Measurements from ENCODE around the gene KCNAB2. TPM values are rescaled to one million over a fixed set of nuclear protein-coding genes. Genes with fewer than 3 reads are reported as not detected.
A peak's percentile ranks its signal among the peaks of the same experiment; 100 is the strongest.

KCNAB2 gene
- total and polyA plus RNA-seq, 4 donors = 7.5 to 48.3 (median 41.1) TPM

DNA sequence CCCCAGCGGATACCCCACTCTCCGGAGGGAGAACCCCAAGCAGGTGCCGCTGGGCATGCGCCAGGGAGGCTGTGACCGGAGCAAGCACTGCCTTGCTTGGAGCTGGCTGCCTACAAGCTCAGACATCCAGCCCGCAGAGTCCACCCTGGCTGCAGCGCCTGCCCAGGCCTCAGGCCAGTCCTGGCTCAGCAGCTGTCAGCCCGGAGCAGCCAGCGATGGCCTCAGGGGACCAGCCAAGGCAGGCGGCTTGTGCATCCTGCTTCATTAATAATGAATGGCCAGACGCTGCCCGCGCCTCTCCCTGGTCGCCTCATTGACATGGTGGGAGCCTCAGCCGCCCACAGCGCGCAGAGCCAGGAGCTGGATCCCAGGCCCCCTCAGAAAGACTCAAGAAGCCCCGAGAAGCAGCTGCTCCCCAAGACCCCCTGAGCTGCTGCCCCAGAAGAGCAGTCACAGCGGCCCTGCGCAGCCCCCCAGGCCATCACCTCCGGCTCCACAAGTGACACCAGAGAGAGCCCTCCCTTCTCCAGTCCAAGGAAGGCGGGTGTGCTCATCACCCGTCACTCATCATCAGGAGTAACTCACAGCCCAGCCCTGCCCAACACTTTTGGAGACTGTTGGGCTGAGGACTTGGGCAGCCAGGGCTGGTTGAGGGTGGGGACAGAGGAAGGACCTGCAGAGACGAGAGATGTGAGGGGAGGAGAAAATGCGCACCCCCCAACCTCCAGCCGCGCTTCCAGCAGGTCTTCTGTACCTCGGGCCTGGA, 19.6 kb downstream of the KCNAB2 start:
- Histone ChIP-seq H3K9me3 (ENCODE audit: control insufficient read depth, insufficient read depth, low read length) (no peaks in the 10 kb centered on the region), H3K4me1 (ENCODE audit: control insufficient read depth, insufficient read depth, low read length) (peaks cover 31% of the 10 kb centered on the region), H3K27me3 (ENCODE audit: control insufficient read depth, insufficient read depth, low read length) (no peaks in the 10 kb centered on the region), H3K4me3 (ENCODE audit: low read depth, low read length) (no peak overlapping the region), H3K36me3 (ENCODE audit: control insufficient read depth, insufficient read depth, low read length) (peaks cover 29% of the 10 kb centered on the region), H3K27ac (ENCODE audit: low read depth, low read length) (no peak overlapping the region)
- 51% methylated on average over 21 of the region's 28 CpGs for WGBS (ENCODE audit: insufficient coverage)
- peak in 1 of 6 donors; percentile 54 for DNase-seq (ENCODE audit: low read depth in 4 of 6, low spot score in 6 of 6)

DNA sequence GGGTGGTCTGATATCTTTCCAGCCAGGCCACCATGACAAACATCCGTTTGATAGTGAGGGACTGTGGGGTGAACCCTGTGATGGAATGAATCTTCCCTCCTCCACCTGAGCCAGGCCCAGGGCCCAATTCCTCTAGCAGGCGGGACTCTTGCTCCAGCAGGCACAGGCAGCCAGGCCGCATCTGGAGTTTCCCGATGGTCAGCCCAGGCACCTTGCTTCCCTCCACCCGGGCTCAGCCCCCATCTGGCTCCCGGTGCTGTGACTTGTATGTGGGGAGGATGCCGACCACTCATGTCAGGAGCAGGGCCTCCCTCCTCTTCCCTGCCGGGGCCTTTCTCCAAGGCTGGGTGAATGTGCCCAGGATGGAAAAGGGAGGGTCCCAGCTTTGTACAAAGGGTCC, 21.0 kb downstream of the KCNAB2 start:
- no peak overlapping the region for H3K4me3 ChIP-seq (ENCODE audit: low read depth, low read length)
- H3K27me3 ChIP-seq (ENCODE audit: control insufficient read depth, insufficient read depth, low read length) = no peaks in the 10 kb centered on the region
- 88% methylated on average over 5 of the region's 8 CpGs for WGBS (ENCODE audit: insufficient coverage)
- peaks cover 37% of the 10 kb centered on the region for H3K4me1 ChIP-seq (ENCODE audit: control insufficient read depth, insufficient read depth, low read length)
- no peaks in the 10 kb centered on the region for H3K9me3 ChIP-seq (ENCODE audit: control insufficient read depth, insufficient read depth, low read length)
- peaks cover 25% of the 10 kb centered on the region for H3K36me3 ChIP-seq (ENCODE audit: control insufficient read depth, insufficient read depth, low read length)
- no peak for DNase-seq (ENCODE audit: low read depth in 4 of 6, low spot score in 6 of 6)
- H3K27ac ChIP-seq (ENCODE audit: low read depth, low read length) = no peak overlapping the region

DNA sequence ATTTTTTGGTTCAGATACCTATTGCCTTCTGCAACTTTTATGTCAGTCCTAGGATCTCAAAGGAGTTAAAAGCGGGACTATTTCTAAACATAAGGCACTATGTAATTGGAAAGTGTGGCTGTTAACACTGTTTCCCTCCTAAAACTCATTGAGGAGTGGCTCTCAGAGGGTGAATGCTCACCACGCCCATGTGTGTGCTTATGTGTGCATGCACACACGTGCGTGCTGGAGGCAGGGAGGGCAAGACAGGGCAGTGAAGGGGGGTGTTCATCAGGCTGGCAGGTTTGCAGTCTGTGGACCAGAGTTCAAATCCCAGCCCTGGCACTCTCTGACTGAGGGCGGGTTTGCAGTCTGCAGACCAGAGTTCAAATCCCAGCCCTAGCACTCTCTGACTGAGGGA, 22.4 kb downstream of the KCNAB2 start:
- WGBS (ENCODE audit: insufficient coverage) = 93% methylated on average over 4 of the region's 5 CpGs

DNA sequence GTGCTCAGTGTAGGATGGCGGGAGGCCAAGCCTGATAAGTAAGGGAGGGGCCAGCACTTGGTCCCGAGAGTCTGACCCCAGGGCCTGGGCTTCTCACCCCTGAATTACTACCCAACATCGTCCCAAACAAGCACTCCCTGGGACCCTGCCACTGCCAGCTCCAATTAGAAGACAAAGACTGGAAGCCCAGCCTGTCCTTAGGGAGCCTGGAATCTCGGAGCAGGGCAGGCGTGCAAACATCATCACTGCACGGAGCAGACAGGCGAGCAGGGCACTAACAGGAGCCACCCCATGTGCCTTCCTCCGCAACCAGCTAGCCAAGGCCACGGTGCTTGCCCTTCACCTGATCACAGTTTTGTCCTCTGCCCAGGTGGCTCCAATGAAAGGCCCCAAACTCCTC, 23.2 kb downstream of the KCNAB2 start:
- H3K4me1 ChIP-seq (ENCODE audit: control insufficient read depth, insufficient read depth, low read length) = peaks cover 54% of the 10 kb centered on the region
- H3K36me3 ChIP-seq (ENCODE audit: control insufficient read depth, insufficient read depth, low read length) = peaks cover 40% of the 10 kb centered on the region
- WGBS (ENCODE audit: insufficient coverage) = 85% methylated on average over 6 of the region's 9 CpGs
- H3K4me3 ChIP-seq (ENCODE audit: low read depth, low read length) = no peak overlapping the region
- H3K9me3 ChIP-seq (ENCODE audit: control insufficient read depth, insufficient read depth, low read length) = no peaks in the 10 kb centered on the region
- no peaks in the 10 kb centered on the region for H3K27me3 ChIP-seq (ENCODE audit: control insufficient read depth, insufficient read depth, low read length)
- no peak overlapping the region for H3K27ac ChIP-seq (ENCODE audit: low read depth, low read length)
- no peak for DNase-seq (ENCODE audit: low read depth in 4 of 6, low spot score in 6 of 6)

More for the DNA sequence above, 22.4 kb downstream of the KCNAB2 start:
- no peak for DNase-seq (ENCODE audit: low read depth in 4 of 6, low spot score in 6 of 6)
- Histone ChIP-seq H3K4me1 (ENCODE audit: control insufficient read depth, insufficient read depth, low read length) (peaks cover 49% of the 10 kb centered on the region), H3K27me3 (ENCODE audit: control insufficient read depth, insufficient read depth, low read length) (no peaks in the 10 kb centered on the region), H3K9me3 (ENCODE audit: control insufficient read depth, insufficient read depth, low read length) (no peaks in the 10 kb centered on the region), H3K27ac (ENCODE audit: low read depth, low read length) (no peak overlapping the region), H3K36me3 (ENCODE audit: control insufficient read depth, insufficient read depth, low read length) (peaks cover 35% of the 10 kb centered on the region), H3K4me3 (ENCODE audit: low read depth, low read length) (no peak overlapping the region)

DNA sequence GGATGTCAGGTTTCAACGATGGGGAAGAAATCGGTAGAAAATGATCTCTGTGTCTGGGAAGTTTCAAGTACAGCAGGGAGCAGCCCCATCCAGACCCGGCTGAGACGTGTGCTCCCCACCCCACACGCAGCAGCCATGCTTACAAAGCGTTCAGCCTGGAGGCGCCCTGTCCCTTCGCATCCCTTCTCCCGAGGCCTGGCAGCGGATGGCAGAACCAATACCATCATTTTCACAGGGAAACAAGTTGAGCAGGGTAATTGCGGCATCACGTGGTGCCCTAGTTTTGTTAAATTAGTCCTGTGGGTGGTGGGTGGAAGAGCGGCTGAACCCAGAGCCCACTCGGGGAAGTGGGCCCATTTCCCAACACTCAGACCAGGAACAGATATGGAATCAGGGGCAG, 23.9 kb downstream of the KCNAB2 start:
- Histone ChIP-seq H3K36me3 (ENCODE audit: control insufficient read depth, insufficient read depth, low read length) (peaks cover 40% of the 10 kb centered on the region), H3K9me3 (ENCODE audit: control insufficient read depth, insufficient read depth, low read length) (no peaks in the 10 kb centered on the region), H3K27me3 (ENCODE audit: control insufficient read depth, insufficient read depth, low read length) (no peaks in the 10 kb centered on the region), H3K4me3 (ENCODE audit: low read depth, low read length) (no peak overlapping the region), H3K27ac (ENCODE audit: low read depth, low read length) (no peak overlapping the region), H3K4me1 (ENCODE audit: control insufficient read depth, insufficient read depth, low read length) (peaks cover 55% of the 10 kb centered on the region)
- 62% methylated on average over 10 of the region's 14 CpGs for WGBS (ENCODE audit: insufficient coverage)
- DNase-seq (ENCODE audit: low read depth in 4 of 6, low spot score in 6 of 6) = peak in 1 of 6 donors; percentile 43

DNA sequence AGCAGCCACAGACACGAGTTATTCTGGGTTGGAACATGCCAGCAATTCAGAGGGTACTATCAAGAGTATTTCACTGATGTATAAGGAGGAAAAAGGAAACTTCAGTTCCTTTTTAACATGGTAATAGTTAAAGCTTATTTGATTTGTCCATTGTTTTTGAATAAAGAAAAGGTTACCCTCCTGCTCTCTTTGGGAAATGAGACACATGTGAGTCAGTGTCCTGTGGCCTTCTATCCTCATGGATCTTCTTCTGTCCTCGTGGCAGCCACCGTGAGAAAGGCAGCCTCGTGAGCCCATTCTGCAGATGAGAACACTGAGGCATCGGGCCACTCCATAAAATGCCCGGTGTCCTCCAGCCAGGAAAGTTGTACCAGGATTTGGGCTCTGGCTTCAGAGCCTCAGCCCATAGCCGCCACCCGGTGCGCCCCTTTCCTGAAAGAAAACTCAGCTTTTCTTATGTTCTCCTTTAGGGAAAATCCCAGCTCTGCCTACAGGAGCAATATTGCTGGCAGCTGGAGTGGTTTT, 24.8 kb downstream of the KCNAB2 start:
- 85% methylated on average over 9 of the region's 9 CpGs for WGBS (ENCODE audit: insufficient coverage)
- Histone ChIP-seq H3K4me1 (ENCODE audit: control insufficient read depth, insufficient read depth, low read length) (peaks cover 46% of the 10 kb centered on the region), H3K4me3 (ENCODE audit: low read depth, low read length) (no peak overlapping the region), H3K27me3 (ENCODE audit: control insufficient read depth, insufficient read depth, low read length) (no peaks in the 10 kb centered on the region), H3K36me3 (ENCODE audit: control insufficient read depth, insufficient read depth, low read length) (peaks cover 35% of the 10 kb centered on the region), H3K9me3 (ENCODE audit: control insufficient read depth, insufficient read depth, low read length) (no peaks in the 10 kb centered on the region), H3K27ac (ENCODE audit: low read depth, low read length) (no peak overlapping the region)
- no peak for DNase-seq (ENCODE audit: low read depth in 4 of 6, low spot score in 6 of 6)

DNA sequence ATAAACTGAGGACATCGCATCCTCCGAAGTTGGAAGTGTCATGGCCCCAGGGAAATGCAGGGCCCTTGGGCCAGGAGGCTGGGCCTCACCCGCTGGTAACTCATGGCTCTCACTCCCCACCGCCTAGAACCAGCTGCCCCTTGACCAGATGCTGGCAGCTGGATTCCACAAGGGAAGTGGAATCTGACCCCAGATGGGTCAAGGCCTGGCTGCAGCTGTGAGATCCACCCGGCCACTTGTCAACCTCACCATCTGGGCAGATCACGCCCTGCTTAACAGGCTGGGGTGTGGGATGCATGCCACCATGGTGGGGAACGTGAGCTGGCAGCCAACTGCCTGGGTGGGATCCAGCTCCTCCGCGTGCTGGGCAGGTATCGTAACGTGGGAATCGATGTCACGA, 25.5 kb downstream of the KCNAB2 start:
- no peaks in the 10 kb centered on the region for H3K27me3 ChIP-seq (ENCODE audit: control insufficient read depth, insufficient read depth, low read length)
- no peak overlapping the region for H3K27ac ChIP-seq (ENCODE audit: low read depth, low read length)
- H3K36me3 ChIP-seq (ENCODE audit: control insufficient read depth, insufficient read depth, low read length) = peaks cover 28% of the 10 kb centered on the region
- peaks cover 44% of the 10 kb centered on the region for H3K4me1 ChIP-seq (ENCODE audit: control insufficient read depth, insufficient read depth, low read length)
- no peak for DNase-seq (ENCODE audit: low read depth in 4 of 6, low spot score in 6 of 6)
- no peak overlapping the region for H3K4me3 ChIP-seq (ENCODE audit: low read depth, low read length)
- no peaks in the 10 kb centered on the region for H3K9me3 ChIP-seq (ENCODE audit: control insufficient read depth, insufficient read depth, low read length)
- 86% methylated on average over 11 of the region's 13 CpGs for WGBS (ENCODE audit: insufficient coverage)

DNA sequence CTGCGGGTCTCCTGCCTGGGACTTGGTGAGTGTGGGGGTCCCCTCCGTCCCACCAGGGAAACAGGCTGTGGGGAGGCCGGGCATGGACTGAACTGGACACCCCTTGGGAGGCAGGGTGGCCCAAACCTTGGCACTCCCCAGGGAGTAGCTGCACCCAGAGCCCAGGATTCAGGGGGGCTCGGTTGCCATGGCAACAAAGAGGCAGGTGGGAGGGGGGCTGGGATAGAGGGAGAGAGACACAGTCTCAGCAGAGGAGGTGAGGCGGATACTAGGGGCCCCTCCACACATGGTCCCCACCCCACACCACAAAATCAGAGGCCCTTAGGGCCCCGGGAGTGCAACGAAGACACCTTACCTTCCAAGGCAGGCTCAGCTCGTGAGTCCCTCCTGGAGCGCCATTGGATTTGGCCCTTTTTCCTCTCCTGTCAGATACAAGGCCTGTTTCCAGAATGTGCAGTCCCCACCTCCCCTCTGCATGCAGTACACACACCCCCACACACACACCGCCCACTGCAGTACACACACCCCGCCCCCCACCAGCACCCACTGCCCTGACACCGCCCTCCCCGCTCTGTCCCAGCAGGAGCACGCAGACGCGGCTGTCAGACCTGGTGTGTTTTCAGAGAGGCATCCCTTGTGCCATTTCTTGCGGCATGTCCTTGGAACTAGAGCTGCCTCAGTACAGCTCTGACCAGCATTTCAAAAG, 27.2 kb downstream of the KCNAB2 start:
- Histone ChIP-seq H3K4me3 (ENCODE audit: low read depth, low read length) (no peak overlapping the region), H3K9me3 (ENCODE audit: control insufficient read depth, insufficient read depth, low read length) (no peaks in the 10 kb centered on the region), H3K27ac (ENCODE audit: low read depth, low read length) (no peak overlapping the region), H3K27me3 (ENCODE audit: control insufficient read depth, insufficient read depth, low read length) (no peaks in the 10 kb centered on the region), H3K4me1 (ENCODE audit: control insufficient read depth, insufficient read depth, low read length) (peaks cover 44% of the 10 kb centered on the region), H3K36me3 (ENCODE audit: control insufficient read depth, insufficient read depth, low read length) (peaks cover 21% of the 10 kb centered on the region)
- WGBS (ENCODE audit: insufficient coverage) = 83% methylated on average over 13 of the region's 17 CpGs
- no peak for DNase-seq (ENCODE audit: low read depth in 4 of 6, low spot score in 6 of 6)

DNA sequence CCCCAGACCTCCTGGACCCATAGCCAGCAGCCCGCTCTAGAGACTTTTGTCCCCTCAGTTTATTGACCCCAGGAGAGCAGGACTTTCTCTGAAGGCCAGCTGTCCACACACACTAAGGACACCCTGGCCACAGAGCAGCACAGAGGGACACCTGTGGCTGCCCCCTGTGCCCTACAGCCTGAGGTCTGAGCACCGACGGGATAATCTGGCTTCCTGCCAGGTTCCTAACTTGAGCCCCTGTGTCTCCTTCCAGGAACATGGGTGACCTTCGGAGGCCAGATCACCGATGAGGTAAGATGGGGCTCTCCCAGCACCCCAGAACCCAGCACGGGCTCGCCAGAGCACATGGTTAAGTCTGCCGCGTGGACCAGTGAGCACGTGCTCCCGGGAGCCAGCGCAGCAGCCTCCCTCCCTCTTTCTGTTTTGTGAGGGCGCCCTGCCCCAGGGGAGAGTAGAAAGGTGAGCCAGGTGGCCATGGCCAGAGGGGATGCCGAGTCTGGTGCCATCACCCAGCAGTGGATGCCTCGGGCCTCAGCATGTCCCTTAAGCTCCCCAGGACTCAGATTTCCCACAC, 27.9 kb downstream of the KCNAB2 start:
- no peak overlapping the region for H3K27ac ChIP-seq (ENCODE audit: low read depth, low read length)
- H3K27me3 ChIP-seq (ENCODE audit: control insufficient read depth, insufficient read depth, low read length) = no peaks in the 10 kb centered on the region
- H3K4me3 ChIP-seq (ENCODE audit: low read depth, low read length) = no peak overlapping the region
- H3K36me3 ChIP-seq (ENCODE audit: control insufficient read depth, insufficient read depth, low read length) = peaks cover 22% of the 10 kb centered on the region
- H3K4me1 ChIP-seq (ENCODE audit: control insufficient read depth, insufficient read depth, low read length) = peaks cover 41% of the 10 kb centered on the region
- 84% methylated on average over 7 of the region's 15 CpGs for WGBS (ENCODE audit: insufficient coverage)
- no peak for DNase-seq (ENCODE audit: low read depth in 4 of 6, low spot score in 6 of 6)
- H3K9me3 ChIP-seq (ENCODE audit: control insufficient read depth, insufficient read depth, low read length) = no peaks in the 10 kb centered on the region
